Thymus (tissue), 11 donors: ENCODE data around the gene GRIA4. TPM values are rescaled to one million over a fixed set of nuclear protein-coding genes. Genes with fewer than 3 reads are reported as not detected.
A peak's percentile ranks its signal among the peaks of the same experiment; 100 is the strongest.

Source experiments
- DNase-seq, 9 donors: peaks; one replicate each; pipeline ENCODE4 v3.0.0-alpha.2; 2013; ENCODE audit warnings: low spot score in 9 of 9, low read depth in 6 of 9, missing footprints in 1 of 9
- H3K27ac ChIP-seq, 2 donors: one replicate each; pipeline ENCODE4 v1.5.1; 2013; ENCODE audit warnings: control low read depth in 1 of 2, low read depth in 1 of 2, low read length in 1 of 2, mild to moderate bottlenecking in 1 of 2, moderate library complexity in 1 of 2
- H3K27me3 ChIP-seq, 2 donors: one replicate each; pipeline ENCODE4 v1.5.1; 2013; ENCODE audit warnings: low read length in 1 of 2; ENCODE audit not compliant: control insufficient read depth in 2 of 2, insufficient read depth in 1 of 2
- H3K36me3 ChIP-seq, 2 donors: one replicate each; pipeline ENCODE4 v1.5.1; 2013; ENCODE audit warnings: low read length in 1 of 2, mild to moderate bottlenecking in 1 of 2, moderate library complexity in 1 of 2; ENCODE audit not compliant: control insufficient read depth in 2 of 2, insufficient read depth in 2 of 2
- H3K4me1 ChIP-seq, 2 donors: one replicate each; pipeline ENCODE4 v1.5.1; 2013; ENCODE audit warnings: low read length in 2 of 2; ENCODE audit not compliant: control insufficient read depth in 2 of 2, insufficient read depth in 2 of 2
- H3K4me3 ChIP-seq, 2 donors: one replicate each; pipeline ENCODE4 v1.5.1; 2013; ENCODE audit warnings: low read length in 2 of 2, control low read depth in 1 of 2, mild to moderate bottlenecking in 1 of 2
- H3K9me3 ChIP-seq, 2 donors: one replicate each; pipeline ENCODE4 v1.5.1; 2013; ENCODE audit warnings: low read length in 1 of 2, mild to moderate bottlenecking in 1 of 2; ENCODE audit not compliant: control insufficient read depth in 2 of 2, insufficient read depth in 1 of 2
- WGBS: extraction: QIAGEN DNeasy Blood & Tissue Kit; methylation state at CpG from one replicate; pipeline ENCODE4 v1.1.7; 2013; 5-methylcytosine and 5-hydroxymethylcytosine counted together
- polyA plus RNA-seq: library from polyadenylated mRNA; stranded (reverse); fragments of 200-250 nt; gene quantifications from one replicate; pipeline ENCODE4 v1.2.3, GENCODE V29; 2013
- total RNA-seq: library from RNA; stranded (reverse); fragments of 120-200 nt; gene quantifications from one replicate; pipeline ENCODE4 v1.2.4, GENCODE V29; 2013
- donor health status: healthy.

The GRIA4 gene
- total and polyA plus RNA-seq, 2 donors, result under 0.01 to 0.14 TPM

DNA sequence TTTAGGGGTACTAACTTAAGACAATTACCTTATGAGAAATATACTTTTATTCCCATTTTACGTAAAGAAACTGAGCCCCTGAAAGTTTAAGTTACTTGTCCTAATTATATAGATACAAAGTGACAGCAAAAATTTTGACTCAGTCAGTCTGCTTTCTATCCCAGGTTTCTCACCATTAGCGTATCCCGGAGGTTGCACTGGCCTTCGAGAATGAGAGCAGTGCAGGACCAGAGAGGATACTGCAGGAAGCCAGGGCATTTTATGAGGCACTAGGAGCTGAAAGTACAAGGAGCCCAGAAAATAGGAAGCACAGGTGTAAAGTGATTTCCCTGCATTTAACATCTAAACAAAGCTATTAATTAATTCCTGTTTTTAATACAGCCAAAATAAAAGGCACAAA is 55.4 kb downstream of the GRIA4 start:
- H3K36me3 ChIP-seq, result no peaks in the 10 kb centered on the region

DNA sequence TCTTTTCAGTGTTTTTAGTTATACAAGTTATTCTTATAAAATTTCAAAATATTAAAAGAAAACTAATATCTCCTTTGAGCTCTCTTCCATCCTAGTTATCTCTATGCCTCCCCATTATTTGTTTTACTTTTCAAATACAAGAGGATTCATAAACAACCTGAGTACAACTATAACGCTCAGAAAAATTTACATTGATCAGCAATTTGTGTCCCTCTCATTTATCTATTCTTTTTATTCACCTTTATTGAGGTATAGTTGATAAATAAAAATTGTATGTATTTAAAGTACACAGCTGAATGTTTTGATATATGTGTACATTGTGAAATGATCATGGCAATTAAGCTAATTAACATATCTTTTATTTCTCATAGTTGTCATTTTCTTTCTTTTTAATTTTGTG is 57.6 kb downstream of the GRIA4 start:
- H3K4me1 ChIP-seq, result no peaks in the 10 kb centered on the region
- no peak for DNase-seq
- no peaks in the 10 kb centered on the region for H3K36me3 ChIP-seq
- no peak overlapping the region for H3K4me3 ChIP-seq
- H3K27me3 ChIP-seq, result no peaks in the 10 kb centered on the region
- H3K27ac ChIP-seq, result no peak overlapping the region
- WGBS, result 93% methylated on average over 1 of the region's 1 CpG
- H3K9me3 ChIP-seq, result no peaks in the 10 kb centered on the region

More for the DNA sequence above, 55.4 kb downstream of the GRIA4 start:
- H3K27ac ChIP-seq, result no peak overlapping the region
- no peaks in the 10 kb centered on the region for H3K4me1 ChIP-seq
- H3K4me3 ChIP-seq, result no peak overlapping the region
- no peak for DNase-seq
- no peaks in the 10 kb centered on the region for H3K27me3 ChIP-seq
- H3K9me3 ChIP-seq, result no peaks in the 10 kb centered on the region
- WGBS, result 91% methylated on average over 4 of the region's 4 CpGs

DNA sequence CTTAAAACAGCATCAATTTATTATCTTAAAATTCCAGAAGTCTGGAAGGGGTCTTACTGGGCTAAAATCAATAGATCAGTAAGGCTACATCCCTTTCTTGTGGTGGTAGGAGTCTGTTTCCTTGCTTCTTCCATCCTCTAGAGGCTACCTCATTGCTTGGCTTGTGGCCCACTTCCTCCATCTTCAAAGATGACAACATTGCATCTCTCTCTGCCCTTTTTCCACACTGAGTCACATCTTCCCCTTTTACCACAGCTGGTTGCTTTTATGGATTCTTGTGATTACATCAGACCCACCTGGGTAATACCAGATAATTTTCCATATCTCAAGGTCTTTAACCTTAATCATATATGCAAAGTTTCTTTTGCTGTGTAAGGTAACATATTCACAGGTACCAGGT is 60.9 kb downstream of the GRIA4 start:
- DNase-seq, result no peak

GRCh38 chr11:105673089-105673488 is 63.2 kb downstream of the GRIA4 start:
- DNase-seq, result peak in 4 of 9 donors; percentile 4 to 33 (median 14)
- 26% methylated on average over 3 of the region's 3 CpGs for WGBS
- no peaks in the 10 kb centered on the region for H3K9me3 ChIP-seq
- no peaks in the 10 kb centered on the region for H3K4me1 ChIP-seq
- no peak overlapping the region for H3K27ac ChIP-seq
- H3K27me3 ChIP-seq, result no peaks in the 10 kb centered on the region
- H3K36me3 ChIP-seq, result no peaks in the 10 kb centered on the region
- H3K4me3 ChIP-seq, result no peak overlapping the region

More for the DNA sequence above, 60.9 kb downstream of the GRIA4 start:
- Histone ChIP-seq H3K27me3 (no peaks in the 10 kb centered on the region), H3K9me3 (no peaks in the 10 kb centered on the region), H3K36me3 (no peaks in the 10 kb centered on the region), H3K27ac (no peak overlapping the region), H3K4me1 (no peaks in the 10 kb centered on the region), H3K4me3 (no peak overlapping the region)

DNA sequence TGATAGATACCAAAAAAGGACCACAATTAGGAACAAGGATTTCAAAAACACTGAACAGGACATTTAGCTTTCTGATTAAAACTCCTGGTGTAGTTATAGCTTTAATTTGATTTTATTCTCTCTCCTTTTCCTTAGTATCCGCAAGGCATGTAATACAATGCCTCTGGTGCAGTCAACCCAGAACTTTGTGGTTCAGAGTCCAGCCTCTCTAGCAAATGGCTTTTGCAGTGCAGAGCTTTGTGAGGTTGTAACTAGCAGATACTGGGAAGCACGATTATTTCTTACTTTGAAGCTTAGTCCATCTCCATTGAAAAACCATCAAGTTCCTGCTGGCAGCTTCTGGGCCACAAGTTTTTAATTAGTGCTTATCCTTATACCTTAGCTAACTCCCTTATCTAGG is 79.8 kb downstream of the GRIA4 start:
- Histone ChIP-seq H3K27me3 (no peaks in the 10 kb centered on the region), H3K27ac (no peak overlapping the region), H3K9me3 (no peaks in the 10 kb centered on the region), H3K4me1 (no peaks in the 10 kb centered on the region), H3K4me3 (no peak overlapping the region), H3K36me3 (no peaks in the 10 kb centered on the region)
- no peak for DNase-seq
- 86% methylated on average over 2 of the region's 2 CpGs for WGBS

DNA sequence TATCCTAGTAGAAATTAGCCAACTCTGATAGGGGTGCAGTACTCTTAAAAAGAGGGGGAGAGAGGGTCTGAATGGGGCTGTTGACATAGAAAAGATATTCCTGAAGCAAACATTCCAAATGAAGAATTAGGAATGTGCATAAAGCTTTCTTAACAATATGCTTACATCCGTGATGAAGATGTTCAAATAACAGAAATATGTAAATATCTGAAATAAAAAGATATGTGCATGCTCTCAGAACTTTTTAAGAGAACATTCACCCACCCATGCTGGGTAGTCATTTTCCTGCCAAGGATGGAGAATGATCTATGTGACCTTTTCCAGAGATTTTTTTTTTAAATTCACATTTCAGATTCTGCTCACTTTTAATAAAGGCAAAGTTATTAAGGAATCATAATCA is 80.6 kb downstream of the GRIA4 start:
- Histone ChIP-seq H3K27ac (no peak overlapping the region), H3K27me3 (no peaks in the 10 kb centered on the region), H3K36me3 (no peaks in the 10 kb centered on the region), H3K4me1 (no peaks in the 10 kb centered on the region), H3K9me3 (no peaks in the 10 kb centered on the region), H3K4me3 (no peak overlapping the region)
- WGBS, result 91% methylated on average over 1 of the region's 1 CpG
- DNase-seq, result no peak

DNA sequence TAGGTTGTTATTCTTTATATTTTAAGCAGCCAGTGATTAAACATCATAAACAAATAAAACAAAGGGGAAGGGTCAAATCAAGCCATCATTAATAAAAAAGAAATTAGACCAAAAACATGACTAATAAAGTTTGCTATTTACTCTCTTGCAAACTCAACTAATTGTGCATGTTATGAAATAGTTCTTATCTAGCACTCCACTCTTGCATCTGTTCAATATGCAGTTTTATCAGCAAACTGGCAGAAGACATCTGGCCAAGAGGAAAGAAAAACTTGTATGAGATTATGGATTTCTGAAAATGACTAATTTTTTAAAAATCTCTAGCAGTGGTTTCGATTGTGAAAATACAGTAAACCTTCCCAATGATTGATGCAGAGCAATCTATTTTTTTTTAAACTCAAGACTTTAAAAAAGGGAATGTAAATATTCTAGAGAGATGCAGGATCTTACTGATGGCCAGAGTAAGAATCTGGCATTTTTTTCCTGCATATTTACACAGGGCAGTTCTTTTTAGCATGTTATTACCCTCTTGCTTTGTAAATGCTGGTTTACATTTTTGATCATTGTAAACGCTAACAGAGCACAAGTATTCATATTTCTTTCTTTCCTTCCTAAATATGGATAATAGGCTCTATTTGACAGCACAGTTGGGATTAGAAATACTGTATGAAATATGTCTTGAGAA is 83.3 kb downstream of the GRIA4 start:
- Histone ChIP-seq H3K27ac (no peak overlapping the region), H3K4me1 (no peaks in the 10 kb centered on the region), H3K27me3 (no peaks in the 10 kb centered on the region), H3K9me3 (no peaks in the 10 kb centered on the region), H3K4me3 (no peak overlapping the region), H3K36me3 (no peaks in the 10 kb centered on the region)
- no peak for DNase-seq
- 50% methylated on average over 2 of the region's 2 CpGs for WGBS

DNA sequence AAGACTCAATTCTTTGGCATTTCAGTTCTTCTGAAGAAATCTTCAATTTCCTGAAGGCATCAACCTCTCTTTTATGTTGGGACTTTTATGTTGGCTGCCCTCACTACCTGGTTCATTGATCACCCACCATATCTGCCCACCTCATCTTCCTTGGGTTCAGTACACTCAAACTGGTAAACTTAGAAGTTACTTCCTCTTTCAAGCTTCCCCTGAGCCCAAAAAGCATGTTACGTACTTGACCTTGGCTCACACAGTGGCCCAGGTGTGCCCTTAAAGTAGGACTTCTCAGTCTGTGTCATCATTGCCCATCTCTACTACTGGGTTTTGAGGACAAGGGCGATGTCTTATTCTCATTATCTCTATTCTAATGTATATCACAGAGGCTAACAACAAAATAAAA is 86.1 kb downstream of the GRIA4 start:
- Histone ChIP-seq H3K9me3 (no peaks in the 10 kb centered on the region), H3K27ac (no peak overlapping the region), H3K36me3 (no peaks in the 10 kb centered on the region), H3K27me3 (no peaks in the 10 kb centered on the region), H3K4me1 (no peaks in the 10 kb centered on the region), H3K4me3 (no peak overlapping the region)
- DNase-seq, result no peak
- WGBS, result 86% methylated on average over 2 of the region's 2 CpGs

DNA sequence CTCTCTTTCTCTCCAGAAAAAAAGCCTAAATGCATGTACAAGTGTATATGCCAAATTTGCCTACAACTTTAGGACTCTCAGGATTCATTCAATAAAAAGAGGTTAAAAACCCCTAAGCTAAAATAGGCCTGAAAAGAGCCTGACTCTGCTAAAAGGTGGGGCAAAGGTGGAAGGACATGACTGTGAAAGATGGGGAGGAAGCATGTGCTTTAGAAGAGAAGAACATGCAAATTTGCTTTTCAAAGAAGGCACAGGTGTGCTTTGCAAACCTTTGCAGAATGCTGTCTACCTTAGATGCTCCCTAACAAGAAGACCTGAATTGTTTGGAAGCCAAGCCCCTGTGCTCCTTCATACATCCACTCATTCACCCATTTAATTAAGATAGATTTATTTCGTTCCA is 87.4 kb downstream of the GRIA4 start:
- Histone ChIP-seq H3K27ac (no peak overlapping the region), H3K36me3 (no peaks in the 10 kb centered on the region), H3K4me3 (no peak overlapping the region), H3K4me1 (no peaks in the 10 kb centered on the region), H3K9me3 (no peaks in the 10 kb centered on the region), H3K27me3 (no peaks in the 10 kb centered on the region)
- DNase-seq, result no peak
- 41% methylated on average over 1 of the region's 1 CpG for WGBS
